ENCODE results near the gene REN. TPM values are rescaled to one million over a fixed set of nuclear protein-coding genes. Genes with fewer than 3 reads are reported as not detected.
A peak's percentile ranks its signal among the peaks of the same experiment; 100 is the strongest.

Gene REN
- polyA plus RNA-seq, 1 donor from 2014 or later = not detected

DNA sequence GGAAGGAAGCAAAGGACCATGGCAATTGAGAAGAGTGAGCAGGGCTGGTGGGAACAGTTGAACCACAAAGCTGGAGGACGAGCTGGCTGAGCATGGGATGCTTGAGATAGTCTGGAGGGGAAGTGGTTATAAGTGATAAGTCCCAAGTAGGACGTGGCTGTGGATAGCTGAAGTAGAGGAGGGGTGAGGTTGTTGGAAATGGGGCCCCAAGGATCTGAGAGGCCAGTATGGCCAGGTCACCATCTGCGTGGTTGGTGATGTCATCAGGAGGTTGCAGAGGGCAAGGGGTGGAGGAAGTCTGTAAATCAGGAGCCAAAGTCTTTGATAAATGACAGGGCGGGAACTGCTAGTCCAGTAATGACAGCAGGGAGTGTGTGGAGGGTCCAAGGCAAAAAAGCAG is 11.0 kb upstream of the REN start:
- no peaks in the 10 kb centered on the region for H3K36me3 ChIP-seq (ENCODE audit: insufficient read depth, low read length)
- H3F3A ChIP-seq (ENCODE audit: insufficient read depth, low read length, poor library complexity, severe bottlenecking) = no peaks in the 10 kb centered on the region
- H3K4me2 ChIP-seq (ENCODE audit: low read length) = no peak overlapping the region
- no peak overlapping the region for H3K9ac ChIP-seq (ENCODE audit: low read length)
- no peaks in the 10 kb centered on the region for H3K79me2 ChIP-seq (replicated peaks; ENCODE audit: insufficient read depth, low read length)
- no peaks in the 10 kb centered on the region for H3K9me2 ChIP-seq (ENCODE audit: insufficient read depth, low read length)
- H2AFZ ChIP-seq (ENCODE audit: low read depth, low read length) = no peak overlapping the region
- TF ChIP-seq EP300 (conservative IDR thresholded peaks at IDR 0.05; ENCODE audit: poor library complexity, severe bottlenecking) (no peak), RAD21 (conservative IDR thresholded peaks at IDR 0.05) (no peak), POLR2AphosphoS5 (IDR thresholded peaks at IDR 0.05) (no peak), TAF1 (IDR thresholded peaks at IDR 0.05; ENCODE audit: low read depth) (no peak), EZH2 (IDR thresholded peaks at IDR 0.05; ENCODE audit: borderline replicate concordance, insufficient read depth, low read length, poor library complexity, severe bottlenecking) (no peak), MXI1 (conservative IDR thresholded peaks at IDR 0.05; ENCODE audit: poor library complexity, severe bottlenecking) (no peak), SMC3 (conservative IDR thresholded peaks at IDR 0.05; ENCODE audit: poor library complexity) (no peak)
- TF ChIP-seq, protein P1, sequence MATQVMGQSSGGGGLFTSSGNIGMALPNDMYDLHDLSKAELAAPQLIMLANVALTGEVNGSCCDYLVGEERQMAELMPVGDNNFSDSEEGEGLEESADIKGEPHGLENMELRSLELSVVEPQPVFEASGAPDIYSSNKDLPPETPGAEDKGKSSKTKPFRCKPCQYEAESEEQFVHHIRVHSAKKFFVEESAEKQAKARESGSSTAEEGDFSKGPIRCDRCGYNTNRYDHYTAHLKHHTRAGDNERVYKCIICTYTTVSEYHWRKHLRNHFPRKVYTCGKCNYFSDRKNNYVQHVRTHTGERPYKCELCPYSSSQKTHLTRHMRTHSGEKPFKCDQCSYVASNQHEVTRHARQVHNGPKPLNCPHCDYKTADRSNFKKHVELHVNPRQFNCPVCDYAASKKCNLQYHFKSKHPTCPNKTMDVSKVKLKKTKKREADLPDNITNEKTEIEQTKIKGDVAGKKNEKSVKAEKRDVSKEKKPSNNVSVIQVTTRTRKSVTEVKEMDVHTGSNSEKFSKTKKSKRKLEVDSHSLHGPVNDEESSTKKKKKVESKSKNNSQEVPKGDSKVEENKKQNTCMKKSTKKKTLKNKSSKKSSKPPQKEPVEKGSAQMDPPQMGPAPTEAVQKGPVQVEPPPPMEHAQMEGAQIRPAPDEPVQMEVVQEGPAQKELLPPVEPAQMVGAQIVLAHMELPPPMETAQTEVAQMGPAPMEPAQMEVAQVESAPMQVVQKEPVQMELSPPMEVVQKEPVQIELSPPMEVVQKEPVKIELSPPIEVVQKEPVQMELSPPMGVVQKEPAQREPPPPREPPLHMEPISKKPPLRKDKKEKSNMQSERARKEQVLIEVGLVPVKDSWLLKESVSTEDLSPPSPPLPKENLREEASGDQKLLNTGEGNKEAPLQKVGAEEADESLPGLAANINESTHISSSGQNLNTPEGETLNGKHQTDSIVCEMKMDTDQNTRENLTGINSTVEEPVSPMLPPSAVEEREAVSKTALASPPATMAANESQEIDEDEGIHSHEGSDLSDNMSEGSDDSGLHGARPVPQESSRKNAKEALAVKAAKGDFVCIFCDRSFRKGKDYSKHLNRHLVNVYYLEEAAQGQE (IDR thresholded peaks at IDR 0.05; ENCODE audit: borderline replicate concordance) = no peak
- TF ChIP-seq, protein P2, sequence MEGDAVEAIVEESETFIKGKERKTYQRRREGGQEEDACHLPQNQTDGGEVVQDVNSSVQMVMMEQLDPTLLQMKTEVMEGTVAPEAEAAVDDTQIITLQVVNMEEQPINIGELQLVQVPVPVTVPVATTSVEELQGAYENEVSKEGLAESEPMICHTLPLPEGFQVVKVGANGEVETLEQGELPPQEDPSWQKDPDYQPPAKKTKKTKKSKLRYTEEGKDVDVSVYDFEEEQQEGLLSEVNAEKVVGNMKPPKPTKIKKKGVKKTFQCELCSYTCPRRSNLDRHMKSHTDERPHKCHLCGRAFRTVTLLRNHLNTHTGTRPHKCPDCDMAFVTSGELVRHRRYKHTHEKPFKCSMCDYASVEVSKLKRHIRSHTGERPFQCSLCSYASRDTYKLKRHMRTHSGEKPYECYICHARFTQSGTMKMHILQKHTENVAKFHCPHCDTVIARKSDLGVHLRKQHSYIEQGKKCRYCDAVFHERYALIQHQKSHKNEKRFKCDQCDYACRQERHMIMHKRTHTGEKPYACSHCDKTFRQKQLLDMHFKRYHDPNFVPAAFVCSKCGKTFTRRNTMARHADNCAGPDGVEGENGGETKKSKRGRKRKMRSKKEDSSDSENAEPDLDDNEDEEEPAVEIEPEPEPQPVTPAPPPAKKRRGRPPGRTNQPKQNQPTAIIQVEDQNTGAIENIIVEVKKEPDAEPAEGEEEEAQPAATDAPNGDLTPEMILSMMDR (IDR thresholded peaks at IDR 0.05; ENCODE audit: poor library complexity, severe bottlenecking) = no peak
- no peaks in the 10 kb centered on the region for H3K27me3 ChIP-seq (ENCODE audit: insufficient read depth, low read depth, low read length)
- H3K4me3 ChIP-seq (ENCODE audit: low read length) = no peak overlapping the region
- H4K20me1 ChIP-seq (ENCODE audit: insufficient read depth) = no peaks in the 10 kb centered on the region
- no peak overlapping the region for H3K27ac ChIP-seq (ENCODE audit: low read length)
- H3K9me3 ChIP-seq (ENCODE audit: low read length) = no peaks in the 10 kb centered on the region

DNA sequence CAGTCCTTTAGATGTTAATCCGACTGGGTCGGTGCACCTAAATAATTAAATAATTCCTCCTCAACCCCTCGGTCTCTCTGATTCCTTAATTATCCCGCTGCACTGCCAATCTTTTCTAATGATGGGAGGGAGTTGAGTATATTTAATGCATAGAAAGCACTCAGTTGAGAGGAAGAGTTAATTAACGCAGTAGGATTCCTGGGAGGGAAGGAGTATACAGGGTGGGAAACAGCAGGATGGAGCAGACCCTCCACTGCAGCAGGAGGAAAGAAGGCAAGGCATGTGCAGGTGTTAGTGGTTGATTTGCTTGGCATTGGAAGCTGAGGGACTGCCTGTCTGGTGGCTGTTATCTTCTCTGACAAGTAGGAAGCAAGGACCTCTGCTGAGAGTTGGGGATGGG is 9.9 kb upstream of the REN start:
- Histone ChIP-seq H4K20me1 (ENCODE audit: insufficient read depth) (no peaks in the 10 kb centered on the region), H3K9me3 (ENCODE audit: low read length) (no peaks in the 10 kb centered on the region), H3K36me3 (ENCODE audit: insufficient read depth, low read length) (no peaks in the 10 kb centered on the region), H3K27me3 (ENCODE audit: insufficient read depth, low read depth, low read length) (no peaks in the 10 kb centered on the region), H3K79me2 (replicated peaks; ENCODE audit: insufficient read depth, low read length) (no peaks in the 10 kb centered on the region), H3K9me2 (ENCODE audit: insufficient read depth, low read length) (no peaks in the 10 kb centered on the region), H3K4me3 (ENCODE audit: low read length) (peak overlapping the region; percentile 4), H3F3A (ENCODE audit: insufficient read depth, low read length, poor library complexity, severe bottlenecking) (no peaks in the 10 kb centered on the region), H2AFZ (ENCODE audit: low read depth, low read length) (no peak overlapping the region), H3K4me2 (ENCODE audit: low read length) (no peak overlapping the region), H3K27ac (ENCODE audit: low read length) (peak overlapping the region; percentile 28), H3K9ac (ENCODE audit: low read length) (no peak overlapping the region)
- TF ChIP-seq SMC3 (conservative IDR thresholded peaks at IDR 0.05; ENCODE audit: poor library complexity) = no peak
- TF ChIP-seq, protein P1 (IDR thresholded peaks at IDR 0.05; ENCODE audit: borderline replicate concordance) = peak; percentile 33

Measured in neural cell (in vitro differentiated cells).